NCI-H446 treated with DMSO at 0.1 percent for 48 hours (cell line): ENCODE data around the gene PFDN1.
"Not testable (repeated sequence)": the region's sequence is repeated elsewhere in the genome, so short reads cannot be mapped to it uniquely, and the experiment has no call there.

ENCODE experiments used
- DNase-seq: peaks from one replicate; lab custom pipeline; 2025; lab: John Stamatoyannopoulos, UW

PFDN1 gene

GRCh38 chr5:140302786-140303639 lies at the start of gene PFDN1:
TSS of gene PFDN1 (minus strand) at chr5:140303101. CDS start at chr5:140303073, 28 bp downstream.
- DNase-seq = peak; percentile 86

GRCh38 chr5:140351609-140352334 lies 48.9 kb upstream of the PFDN1 start:
- DNase-seq = no peak

- no peak for DNase-seq
These were observed 46.3 kb upstream of the PFDN1 start for GRCh38 chr5:140349244-140349643.

- no peak for DNase-seq
These were observed 45.2 kb upstream of the PFDN1 start for GRCh38 chr5:140348104-140348503.

- no peak for DNase-seq
These were observed 44.5 kb upstream of the PFDN1 start for GRCh38 chr5:140347360-140347759.

GRCh38 chr5:140346348-140347221 lies 43.7 kb upstream of the PFDN1 start, which contains the start of gene HBEGF:
TSS of gene HBEGF (minus strand) at chr5:140346603. CDS start at chr5:140346328, 275 bp downstream.
- peak; percentile 38 for DNase-seq

GRCh38 chr5:140345919-140346347 lies 43.0 kb upstream of the PFDN1 start:
- no peak for DNase-seq

- DNase-seq = no peak
These were observed 42.0 kb upstream of the PFDN1 start for GRCh38 chr5:140344683-140345423.

GRCh38 chr5:140343849-140344248 lies 40.9 kb upstream of the PFDN1 start:
- not testable (repeated sequence) for DNase-seq

GRCh38 chr5:140342896-140343295 lies 40.0 kb upstream of the PFDN1 start:
- no peak for DNase-seq

GRCh38 chr5:140342287-140342686 lies 39.4 kb upstream of the PFDN1 start:
- DNase-seq = no peak

GRCh38 chr5:140341591-140341990 lies 38.7 kb upstream of the PFDN1 start:
- DNase-seq = no peak

GRCh38 chr5:140340605-140341121 lies 37.8 kb upstream of the PFDN1 start:
- DNase-seq = no peak

- no peak for DNase-seq
These were observed 36.7 kb upstream of the PFDN1 start for GRCh38 chr5:140339636-140340035.

GRCh38 chr5:140338908-140339307 lies 36.0 kb upstream of the PFDN1 start:
- DNase-seq = no peak

GRCh38 chr5:140338336-140338735 lies 35.4 kb upstream of the PFDN1 start:
- no peak for DNase-seq

GRCh38 chr5:140337880-140338279 lies 35.0 kb upstream of the PFDN1 start:
- DNase-seq = no peak

GRCh38 chr5:140336388-140336787 lies 33.5 kb upstream of the PFDN1 start:
- DNase-seq = no peak

GRCh38 chr5:140331638-140332037 lies 28.7 kb upstream of the PFDN1 start:
- no peak for DNase-seq

GRCh38 chr5:140329739-140330481 lies 27.0 kb upstream of the PFDN1 start:
- DNase-seq = no peak
